ENCODE data around the gene SEMA7A. TPM values are rescaled to one million over a fixed set of nuclear protein-coding genes. Genes with fewer than 3 reads are reported as not detected.

Gene SEMA7A
- total and polyA plus RNA-seq, 4 donors: 4.2 to 15.0 (median 6.8) TPM

DNA sequence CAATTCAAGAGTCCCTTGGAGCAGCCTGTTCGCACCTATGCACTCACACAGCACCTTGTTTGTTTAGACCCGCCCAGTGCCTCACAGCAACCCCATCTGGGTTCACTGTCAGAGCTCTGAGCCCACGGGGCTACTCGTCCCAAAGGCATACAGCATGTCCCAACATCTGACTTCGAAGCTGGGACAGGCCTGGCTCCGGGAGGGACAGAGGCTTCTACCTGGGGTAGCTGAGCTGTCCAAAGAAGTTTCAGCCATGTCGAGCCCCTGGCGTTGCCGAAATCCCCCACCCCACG, 37.7 kb downstream of the SEMA7A start:
- Histone ChIP-seq H3K9ac (ENCODE audit: insufficient read depth in 1 of 2, low read length in 2 of 2) (no peak overlapping the region), H3K4me3 (no peak overlapping the region), H3K36me3 (ENCODE audit: control insufficient read depth in 4 of 4, insufficient read depth in 4 of 4, low read length in 4 of 4) (no peaks in the 10 kb centered on the region), H3K27ac (ENCODE audit: low read depth in 1 of 2, low read length in 1 of 2) (no peak overlapping the region), H3K4me1 (ENCODE audit: control insufficient read depth in 5 of 5, insufficient read depth in 5 of 5, low read length in 5 of 5) (peaks cover 0 to 6% (median 4%) of the 10 kb centered on the region in 5 donors), H3K9me3 (ENCODE audit: control insufficient read depth in 4 of 4, insufficient read depth in 3 of 4, low read length in 3 of 4) (no peaks in the 10 kb centered on the region), H3K27me3 (ENCODE audit: control insufficient read depth in 3 of 3, insufficient read depth in 3 of 3, low read length in 2 of 3) (no peaks in the 10 kb centered on the region)
- DNase-seq (no peak), ATAC-seq (ENCODE audit: insufficient read depth, low FRiP score) (no peak)
- TF ChIP-seq, protein P1, sequence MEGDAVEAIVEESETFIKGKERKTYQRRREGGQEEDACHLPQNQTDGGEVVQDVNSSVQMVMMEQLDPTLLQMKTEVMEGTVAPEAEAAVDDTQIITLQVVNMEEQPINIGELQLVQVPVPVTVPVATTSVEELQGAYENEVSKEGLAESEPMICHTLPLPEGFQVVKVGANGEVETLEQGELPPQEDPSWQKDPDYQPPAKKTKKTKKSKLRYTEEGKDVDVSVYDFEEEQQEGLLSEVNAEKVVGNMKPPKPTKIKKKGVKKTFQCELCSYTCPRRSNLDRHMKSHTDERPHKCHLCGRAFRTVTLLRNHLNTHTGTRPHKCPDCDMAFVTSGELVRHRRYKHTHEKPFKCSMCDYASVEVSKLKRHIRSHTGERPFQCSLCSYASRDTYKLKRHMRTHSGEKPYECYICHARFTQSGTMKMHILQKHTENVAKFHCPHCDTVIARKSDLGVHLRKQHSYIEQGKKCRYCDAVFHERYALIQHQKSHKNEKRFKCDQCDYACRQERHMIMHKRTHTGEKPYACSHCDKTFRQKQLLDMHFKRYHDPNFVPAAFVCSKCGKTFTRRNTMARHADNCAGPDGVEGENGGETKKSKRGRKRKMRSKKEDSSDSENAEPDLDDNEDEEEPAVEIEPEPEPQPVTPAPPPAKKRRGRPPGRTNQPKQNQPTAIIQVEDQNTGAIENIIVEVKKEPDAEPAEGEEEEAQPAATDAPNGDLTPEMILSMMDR (IDR thresholded peaks at IDR 0.05; ENCODE audit: control extremely low read depth, extremely low read depth): no peak
- WGBS, 2 donors: 82 to 87% methylated on average over 10 of the region's 10 CpGs

DNA sequence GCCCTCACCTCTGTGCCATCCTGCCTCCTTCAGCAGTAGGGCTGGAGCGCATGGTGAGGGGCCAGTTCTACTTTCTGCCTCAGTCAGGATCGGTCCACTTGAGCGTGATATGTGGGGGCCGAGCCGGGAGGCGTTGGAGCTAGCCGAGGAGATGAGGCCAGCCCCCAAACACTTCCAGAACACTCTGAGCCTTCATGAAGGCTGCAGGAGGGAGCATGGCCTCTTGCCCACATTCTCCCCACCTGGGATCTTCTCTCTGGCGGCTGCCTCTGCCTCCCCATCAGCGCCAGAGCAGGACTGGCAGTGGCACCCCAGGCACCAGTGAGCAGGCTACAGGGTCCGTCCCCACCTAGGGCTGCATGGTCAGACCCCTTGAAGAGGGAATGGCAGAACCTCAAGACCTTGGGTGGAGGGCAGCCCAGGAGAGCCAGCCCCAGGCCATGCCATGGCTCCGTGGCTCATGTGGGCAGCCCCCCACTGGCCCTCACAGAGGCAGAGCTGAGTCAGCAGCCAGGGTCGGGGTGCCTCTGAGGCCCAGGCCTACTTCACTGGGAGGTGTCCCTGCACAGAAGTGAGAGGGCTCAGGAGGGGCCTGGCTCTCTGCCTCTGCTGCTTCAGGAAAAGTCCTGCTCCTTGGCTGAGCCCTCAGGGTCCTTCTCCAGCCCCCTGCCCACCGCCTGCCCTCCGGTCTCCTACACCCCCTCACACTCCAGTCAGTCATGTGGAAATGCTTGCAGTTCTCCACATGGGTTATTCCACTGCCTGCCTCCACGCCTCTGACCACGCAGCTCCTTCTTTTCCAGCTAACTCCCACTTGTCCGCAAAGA, 38.2 kb downstream of the SEMA7A start:
- H3K9ac ChIP-seq (ENCODE audit: insufficient read depth in 1 of 2, low read length in 2 of 2): no peak overlapping the region
- no peaks in the 10 kb centered on the region for H3K27me3 ChIP-seq (ENCODE audit: control insufficient read depth in 3 of 3, insufficient read depth in 3 of 3, low read length in 2 of 3)
- H3K4me3 ChIP-seq: no peak overlapping the region
- no peaks in the 10 kb centered on the region for H3K9me3 ChIP-seq (ENCODE audit: control insufficient read depth in 4 of 4, insufficient read depth in 3 of 4, low read length in 3 of 4)
- H3K27ac ChIP-seq (ENCODE audit: low read depth in 1 of 2, low read length in 1 of 2): no peak overlapping the region
- DNase-seq: no peak
- 87 to 94% methylated on average over 17 of the region's 17 CpGs for WGBS, 2 donors
- TF ChIP-seq, protein P1 (IDR thresholded peaks at IDR 0.05; ENCODE audit: control extremely low read depth, extremely low read depth): no peak
- ATAC-seq (ENCODE audit: insufficient read depth, low FRiP score): no peak
- H3K36me3 ChIP-seq (ENCODE audit: control insufficient read depth in 4 of 4, insufficient read depth in 4 of 4, low read length in 4 of 4): no peaks in the 10 kb centered on the region
- H3K4me1 ChIP-seq (ENCODE audit: control insufficient read depth in 5 of 5, insufficient read depth in 5 of 5, low read length in 5 of 5): peaks cover 0 to 6% (median 4%) of the 10 kb centered on the region in 5 donors

DNA sequence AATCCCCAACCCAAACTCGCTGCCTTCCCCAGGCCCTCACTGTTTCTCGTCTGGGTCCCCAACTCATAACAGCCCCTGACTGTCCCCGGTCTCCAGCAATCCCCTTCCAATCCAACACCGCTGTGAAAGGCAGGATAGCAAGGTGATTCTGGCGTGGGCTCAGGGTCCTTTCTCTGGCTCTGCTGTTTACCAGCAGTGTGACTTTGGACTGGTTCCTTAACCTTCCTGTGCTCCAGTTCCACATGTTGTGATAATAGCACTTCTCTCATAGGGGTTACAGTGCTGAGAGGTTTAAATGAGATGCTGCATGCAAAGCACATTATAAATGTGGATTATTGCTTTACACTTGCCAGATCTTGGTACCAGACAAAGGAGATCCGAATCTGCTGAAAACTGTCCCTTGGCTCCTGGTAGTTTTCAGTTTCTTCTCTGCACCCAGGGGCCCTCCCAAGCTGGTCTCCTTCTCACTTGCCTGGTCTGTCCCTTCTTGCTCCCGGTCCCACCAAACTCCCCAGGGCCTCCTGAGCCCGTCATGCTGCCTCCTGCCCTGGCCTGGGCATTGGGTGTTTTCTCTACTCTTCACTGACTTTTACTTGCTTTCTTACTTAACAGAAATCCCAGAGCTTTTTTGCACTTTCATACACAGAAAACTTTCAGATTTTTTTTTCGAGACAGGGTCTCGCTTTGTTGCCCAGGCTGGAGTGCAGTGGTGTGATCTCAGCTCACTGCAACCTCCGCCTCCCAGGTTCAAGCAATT, 39.5 kb downstream of the SEMA7A start:
- no peaks in the 10 kb centered on the region for H3K27me3 ChIP-seq (ENCODE audit: control insufficient read depth in 3 of 3, insufficient read depth in 3 of 3, low read length in 2 of 3)
- 92 to 95% methylated on average over 11 of the region's 11 CpGs for WGBS, 2 donors
- peaks cover 0 to 13% (median 5%) of the 10 kb centered on the region in 5 donors for H3K4me1 ChIP-seq (ENCODE audit: control insufficient read depth in 5 of 5, insufficient read depth in 5 of 5, low read length in 5 of 5)
- ATAC-seq (ENCODE audit: insufficient read depth, low FRiP score): no peak
- H3K4me3 ChIP-seq: no peak overlapping the region
- no peak overlapping the region for H3K27ac ChIP-seq (ENCODE audit: low read depth in 1 of 2, low read length in 1 of 2)
- no peaks in the 10 kb centered on the region for H3K36me3 ChIP-seq (ENCODE audit: control insufficient read depth in 4 of 4, insufficient read depth in 4 of 4, low read length in 4 of 4)
- H3K9me3 ChIP-seq (ENCODE audit: control insufficient read depth in 4 of 4, insufficient read depth in 3 of 4, low read length in 3 of 4): no peaks in the 10 kb centered on the region
- DNase-seq: no peak
- TF ChIP-seq, protein P1 (IDR thresholded peaks at IDR 0.05; ENCODE audit: control extremely low read depth, extremely low read depth): no peak
- no peak overlapping the region for H3K9ac ChIP-seq (ENCODE audit: insufficient read depth in 1 of 2, low read length in 2 of 2)
